ENCODE data around the gene LAMA3.

The LAMA3 gene

GRCh38 chr18:23779696-23780303 lies 90.5 kb downstream of the LAMA3 start:
- no peak for DNase-seq (ENCODE audit: low read depth)

- peak; percentile 74 for DNase-seq (ENCODE audit: low read depth)
Observed at GRCh38 chr18:23784832-23785245, 95.6 kb downstream of the LAMA3 start.

GRCh38 chr18:23793051-23793450 lies 103.8 kb downstream of the LAMA3 start:
- DNase-seq (ENCODE audit: low read depth) = no peak

GRCh38 chr18:23793985-23794867 lies 105.0 kb downstream of the LAMA3 start:
- DNase-seq (ENCODE audit: low read depth) = no peak

GRCh38 chr18:23798249-23798648 lies 109.0 kb downstream of the LAMA3 start:
- DNase-seq (ENCODE audit: low read depth) = no peak

- DNase-seq (ENCODE audit: low read depth) = no peak
Observed at GRCh38 chr18:23798824-23799223, 109.6 kb downstream of the LAMA3 start.

GRCh38 chr18:23799540-23799939 lies 110.3 kb downstream of the LAMA3 start:
- DNase-seq (ENCODE audit: low read depth) = no peak

GRCh38 chr18:23800902-23801301 lies 111.6 kb downstream of the LAMA3 start:
- DNase-seq (ENCODE audit: low read depth) = no peak

- no peak for DNase-seq (ENCODE audit: low read depth)
Observed at GRCh38 chr18:23802817-23803216, 113.6 kb downstream of the LAMA3 start.

- no peak for DNase-seq (ENCODE audit: low read depth)
Observed at GRCh38 chr18:23803755-23804154, 114.5 kb downstream of the LAMA3 start.

- DNase-seq (ENCODE audit: low read depth) = no peak
Observed at GRCh38 chr18:23805898-23806297, 116.6 kb downstream of the LAMA3 start.

- DNase-seq (ENCODE audit: low read depth) = no peak
Observed at GRCh38 chr18:23809415-23809814, 120.2 kb downstream of the LAMA3 start.

- no peak for DNase-seq (ENCODE audit: low read depth)
Observed at GRCh38 chr18:23810396-23810795, 121.1 kb downstream of the LAMA3 start.

- no peak for DNase-seq (ENCODE audit: low read depth)
Observed at GRCh38 chr18:23811176-23811575, 121.9 kb downstream of the LAMA3 start.

- DNase-seq (ENCODE audit: low read depth) = peak; percentile 33
Observed at GRCh38 chr18:23812546-23813440, 123.5 kb downstream of the LAMA3 start.

- DNase-seq (ENCODE audit: low read depth) = no peak
Observed at GRCh38 chr18:23814991-23815614, 125.8 kb downstream of the LAMA3 start.

- no peak for DNase-seq (ENCODE audit: low read depth)
Observed at GRCh38 chr18:23816021-23816420, 126.8 kb downstream of the LAMA3 start.

GRCh38 chr18:23816740-23817139 lies 127.5 kb downstream of the LAMA3 start:
- no peak for DNase-seq (ENCODE audit: low read depth)

- DNase-seq (ENCODE audit: low read depth) = no peak
Observed at GRCh38 chr18:23819001-23819400, 129.7 kb downstream of the LAMA3 start.

- peak; percentile 40 for DNase-seq (ENCODE audit: low read depth)
Observed at GRCh38 chr18:23822590-23823385, 133.5 kb downstream of the LAMA3 start.

GRCh38 chr18:23824240-23824639 lies 135.0 kb downstream of the LAMA3 start:
- no peak for DNase-seq (ENCODE audit: low read depth)
